T47D (cell line): Measurements from ENCODE around the gene USP35.

ENCODE experiments used
- DNase-seq, 2 experiments: peaks; one replicate each; pipeline versions ENCODE4 v3.0.0 to v3.0.0-alpha.2; 2011 to 2012; ENCODE audit warnings: low read depth in 1 of 2, low spot score in 1 of 2
- JUND ChIP-seq: IDR thresholded peaks from 2 replicates; pipeline ENCODE4 v1.6.1; 2012; ENCODE audit warnings: low read depth
- in situ Hi-C: cut with HindIII; loops from 2 replicates; pipeline ENCODE4 v1.10.0; 2016; ENCODE audit warnings: low sequenced_read_pairs, low pct_unique_long_range_greater_than_20kb

Gene USP35

GRCh38 chr11:78188286-78189173, at the start of gene USP35, which contains the start of gene KCTD21:
TSS of gene USP35 (plus strand) at chr11:78188919. CDS start at chr11:78196246, 7,327 bp downstream.
TSS of gene KCTD21 (minus strand) at chr11:78188626. CDS start at chr11:78174554, 14,072 bp downstream.
- in situ Hi-C loops, result no loop called here
- TF ChIP-seq JUND, result no peak
- DNase-seq, result peak; percentile 99

GRCh38 chr11:78139422-78140391, 49.0 kb upstream of the USP35 start, which contains the start of gene ALG8:
TSS of gene ALG8 (minus strand) at chr11:78139626. CDS start at chr11:78139588, 38 bp downstream.
- no peak for TF ChIP-seq JUND
- peak; percentile 96 to 97 for DNase-seq
- in situ Hi-C loops, result no loop called here

- DNase-seq, result no peak
- in situ Hi-C loops, result no loop called here
- TF ChIP-seq JUND, result no peak
Measured at GRCh38 chr11:78140392-78141077, 48.2 kb upstream of the USP35 start.

GRCh38 chr11:78145511-78146025, 43.2 kb upstream of the USP35 start:
- no peak for TF ChIP-seq JUND
- in situ Hi-C loops, result no loop called here
- no peak for DNase-seq

GRCh38 chr11:78147807-78148206, 40.9 kb upstream of the USP35 start:
- in situ Hi-C loops, result no loop called here
- TF ChIP-seq JUND, result no peak
- no peak for DNase-seq

GRCh38 chr11:78149646-78150045, 39.1 kb upstream of the USP35 start:
- in situ Hi-C loops, result no loop called here
- TF ChIP-seq JUND, result no peak
- peak in 1 of 2 experiments; percentile 67 for DNase-seq

GRCh38 chr11:78150346-78150745, 38.4 kb upstream of the USP35 start:
- in situ Hi-C loops, result no loop called here
- DNase-seq, result no peak
- TF ChIP-seq JUND, result no peak

GRCh38 chr11:78150754-78151153, 38.0 kb upstream of the USP35 start:
- in situ Hi-C loops, result no loop called here
- TF ChIP-seq JUND, result no peak
- peak in 1 of 2 experiments; percentile 21 for DNase-seq

GRCh38 chr11:78151804-78152203, 36.9 kb upstream of the USP35 start:
- in situ Hi-C loops, result no loop called here
- no peak for DNase-seq
- no peak for TF ChIP-seq JUND

- TF ChIP-seq JUND, result no peak
- DNase-seq, result peak; percentile 49 to 90
- in situ Hi-C loops, result no loop called here
Measured at GRCh38 chr11:78156127-78156844, 32.4 kb upstream of the USP35 start.

- no peak for DNase-seq
- in situ Hi-C loops, result no loop called here
- TF ChIP-seq JUND, result no peak
Measured at GRCh38 chr11:78158987-78159652, 29.6 kb upstream of the USP35 start.
